Measurements from ENCODE around the gene VSX1. TPM values are rescaled to one million over a fixed set of nuclear protein-coding genes. Genes with fewer than 3 reads are reported as not detected.

VSX1 gene
- polyA plus RNA-seq, 1 donor from 2014 or later, result not detected

GRCh38 chr20:25043499-25044260, 38.3 kb downstream of the VSX1 start:
- H3K27ac ChIP-seq (ENCODE audit: low read length), result no peak overlapping the region
- TF ChIP-seq POLR2AphosphoS5 (IDR thresholded peaks at IDR 0.05) (no peak), TAF1 (IDR thresholded peaks at IDR 0.05; ENCODE audit: low read depth) (no peak), EZH2 (IDR thresholded peaks at IDR 0.05; ENCODE audit: borderline replicate concordance, insufficient read depth, low read length, poor library complexity, severe bottlenecking) (no peak), SMC3 (conservative IDR thresholded peaks at IDR 0.05; ENCODE audit: poor library complexity) (no peak), CTCF (IDR thresholded peaks at IDR 0.05; ENCODE audit: poor library complexity, severe bottlenecking) (no peak)

GRCh38 chr20:25042531-25043498, 39.1 kb downstream of the VSX1 start:
- no peaks in the 10 kb centered on the region for H3F3A ChIP-seq (ENCODE audit: insufficient read depth, low read length, poor library complexity, severe bottlenecking)
- no peaks in the 10 kb centered on the region for H3K9me2 ChIP-seq (ENCODE audit: insufficient read depth, low read length)
- H2AFZ ChIP-seq (ENCODE audit: low read depth, low read length), result no peak overlapping the region
- no peaks in the 10 kb centered on the region for H3K9me3 ChIP-seq (ENCODE audit: low read length)
- no peak overlapping the region for H3K27ac ChIP-seq (ENCODE audit: low read length)
- no peak overlapping the region for H3K9ac ChIP-seq (ENCODE audit: low read length)
- H3K4me3 ChIP-seq (ENCODE audit: low read length), result no peak overlapping the region
- TF ChIP-seq EZH2 (IDR thresholded peaks at IDR 0.05; ENCODE audit: borderline replicate concordance, insufficient read depth, low read length, poor library complexity, severe bottlenecking) (no peak), MXI1 (conservative IDR thresholded peaks at IDR 0.05; ENCODE audit: poor library complexity, severe bottlenecking) (no peak), POLR2AphosphoS5 (IDR thresholded peaks at IDR 0.05) (no peak), RAD21 (conservative IDR thresholded peaks at IDR 0.05) (no peak), EP300 (conservative IDR thresholded peaks at IDR 0.05; ENCODE audit: poor library complexity, severe bottlenecking) (no peak), SMC3 (conservative IDR thresholded peaks at IDR 0.05; ENCODE audit: poor library complexity) (no peak), TAF1 (IDR thresholded peaks at IDR 0.05; ENCODE audit: low read depth) (no peak), CTCF (IDR thresholded peaks at IDR 0.05; ENCODE audit: poor library complexity, severe bottlenecking) (no peak)
- TF ChIP-seq, protein P1, sequence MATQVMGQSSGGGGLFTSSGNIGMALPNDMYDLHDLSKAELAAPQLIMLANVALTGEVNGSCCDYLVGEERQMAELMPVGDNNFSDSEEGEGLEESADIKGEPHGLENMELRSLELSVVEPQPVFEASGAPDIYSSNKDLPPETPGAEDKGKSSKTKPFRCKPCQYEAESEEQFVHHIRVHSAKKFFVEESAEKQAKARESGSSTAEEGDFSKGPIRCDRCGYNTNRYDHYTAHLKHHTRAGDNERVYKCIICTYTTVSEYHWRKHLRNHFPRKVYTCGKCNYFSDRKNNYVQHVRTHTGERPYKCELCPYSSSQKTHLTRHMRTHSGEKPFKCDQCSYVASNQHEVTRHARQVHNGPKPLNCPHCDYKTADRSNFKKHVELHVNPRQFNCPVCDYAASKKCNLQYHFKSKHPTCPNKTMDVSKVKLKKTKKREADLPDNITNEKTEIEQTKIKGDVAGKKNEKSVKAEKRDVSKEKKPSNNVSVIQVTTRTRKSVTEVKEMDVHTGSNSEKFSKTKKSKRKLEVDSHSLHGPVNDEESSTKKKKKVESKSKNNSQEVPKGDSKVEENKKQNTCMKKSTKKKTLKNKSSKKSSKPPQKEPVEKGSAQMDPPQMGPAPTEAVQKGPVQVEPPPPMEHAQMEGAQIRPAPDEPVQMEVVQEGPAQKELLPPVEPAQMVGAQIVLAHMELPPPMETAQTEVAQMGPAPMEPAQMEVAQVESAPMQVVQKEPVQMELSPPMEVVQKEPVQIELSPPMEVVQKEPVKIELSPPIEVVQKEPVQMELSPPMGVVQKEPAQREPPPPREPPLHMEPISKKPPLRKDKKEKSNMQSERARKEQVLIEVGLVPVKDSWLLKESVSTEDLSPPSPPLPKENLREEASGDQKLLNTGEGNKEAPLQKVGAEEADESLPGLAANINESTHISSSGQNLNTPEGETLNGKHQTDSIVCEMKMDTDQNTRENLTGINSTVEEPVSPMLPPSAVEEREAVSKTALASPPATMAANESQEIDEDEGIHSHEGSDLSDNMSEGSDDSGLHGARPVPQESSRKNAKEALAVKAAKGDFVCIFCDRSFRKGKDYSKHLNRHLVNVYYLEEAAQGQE (IDR thresholded peaks at IDR 0.05; ENCODE audit: borderline replicate concordance), result no peak
- H4K20me1 ChIP-seq (ENCODE audit: insufficient read depth), result no peaks in the 10 kb centered on the region
- no peak overlapping the region for H3K4me2 ChIP-seq (ENCODE audit: low read length)
- H3K79me2 ChIP-seq (replicated peaks; ENCODE audit: insufficient read depth, low read length), result no peaks in the 10 kb centered on the region
- H3K27me3 ChIP-seq (ENCODE audit: insufficient read depth, low read depth, low read length), result no peaks in the 10 kb centered on the region
- no peaks in the 10 kb centered on the region for H3K36me3 ChIP-seq (ENCODE audit: insufficient read depth, low read length)

More at GRCh38 chr20:25043499-25044260, 38.3 kb downstream of the VSX1 start:
- Histone ChIP-seq H3K4me3 (ENCODE audit: low read length) (no peak overlapping the region), H3K4me2 (ENCODE audit: low read length) (no peak overlapping the region), H3K9me2 (ENCODE audit: insufficient read depth, low read length) (no peaks in the 10 kb centered on the region), H3K36me3 (ENCODE audit: insufficient read depth, low read length) (no peaks in the 10 kb centered on the region), H3K27me3 (ENCODE audit: insufficient read depth, low read depth, low read length) (no peaks in the 10 kb centered on the region), H3F3A (ENCODE audit: insufficient read depth, low read length, poor library complexity, severe bottlenecking) (no peaks in the 10 kb centered on the region), H2AFZ (ENCODE audit: low read depth, low read length) (no peak overlapping the region), H3K9me3 (ENCODE audit: low read length) (no peaks in the 10 kb centered on the region), H3K79me2 (replicated peaks; ENCODE audit: insufficient read depth, low read length) (no peaks in the 10 kb centered on the region), H3K9ac (ENCODE audit: low read length) (no peak overlapping the region), H4K20me1 (ENCODE audit: insufficient read depth) (no peaks in the 10 kb centered on the region)
